ENCODE results near the gene GCNT2. TPM values are rescaled to one million over a fixed set of nuclear protein-coding genes. Genes with fewer than 3 reads are reported as not detected.

GCNT2 gene
- total and polyA plus RNA-seq, 2 of the 8 experiments (the other 6 are each of a cell fraction or from before 2014, with no cell fraction given) = 19.3 to 52.5 TPM

DNA sequence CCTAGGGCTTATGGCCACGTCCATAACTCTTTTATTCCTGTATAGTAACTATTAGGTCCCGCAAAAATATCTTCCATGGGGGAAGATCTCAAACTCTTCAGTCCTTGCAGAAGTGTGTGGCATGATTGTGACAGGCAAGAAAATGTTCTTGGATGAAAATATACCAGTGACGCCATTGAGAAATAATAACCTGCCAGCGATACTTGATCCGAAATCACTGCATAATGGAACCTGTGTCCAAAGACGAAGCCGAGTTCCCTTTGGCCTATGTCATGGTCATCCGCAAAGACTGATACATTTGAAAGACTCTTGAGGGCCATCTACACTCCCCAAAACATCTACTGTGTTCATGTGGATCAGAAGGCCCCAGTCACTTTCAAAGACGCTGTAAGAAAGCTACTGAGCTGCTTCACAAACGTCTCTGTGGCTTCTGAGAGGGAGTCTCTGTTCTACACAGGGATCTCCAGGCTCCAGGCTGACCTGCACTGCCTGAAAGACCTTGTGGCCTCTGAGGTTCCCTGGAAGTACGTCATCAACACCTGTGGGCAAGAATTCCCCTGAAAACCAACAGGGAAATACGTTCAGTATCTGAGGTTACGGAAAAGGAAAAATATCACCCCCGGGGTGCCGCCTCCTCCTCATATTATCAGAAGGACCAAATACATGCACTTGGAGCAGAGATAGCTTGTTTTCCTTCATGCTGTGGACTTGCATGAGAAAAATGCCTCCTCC lies 6.9 kb upstream of the GCNT2 start:
- Histone ChIP-seq H3K79me2 (ENCODE audit: control insufficient read depth in 1 of 2, insufficient read depth in 2 of 2, low read length in 2 of 2) (no peaks in the 10 kb centered on the region), H3K18ac (ENCODE audit: extremely low read depth, low read length) (no peak overlapping the region), H2BK5ac (ENCODE audit: low read depth, low read length) (no peak overlapping the region), H4K5ac (ENCODE audit: insufficient read length, low read depth, low read length) (no peak overlapping the region), H3K4me1 (replicated peaks in 1 of 4; ENCODE audit: control insufficient read depth in 3 of 4, insufficient read depth in 4 of 4, low read length in 3 of 4) (peaks cover 0 to 8% (median 3%) of the 10 kb centered on the region in 4 experiments; a peak in 3 of 7 replicates), H3K4me3 (ENCODE audit: extremely low read depth in 1 of 4, insufficient read depth in 2 of 4, low read depth in 3 of 4, low read length in 4 of 4) (no peak overlapping the region), H2BK12ac (ENCODE audit: low read depth, low read length) (no peak overlapping the region), H3K56ac (replicated peaks; ENCODE audit: insufficient read length, low read depth, low read length) (no peak overlapping the region), H3K9me3 (ENCODE audit: insufficient read depth in 2 of 2, low read depth in 1 of 2, low read length in 1 of 2) (no peaks in the 10 kb centered on the region), H3K4me2 (ENCODE audit: insufficient read depth in 1 of 2, low read depth in 2 of 2, low read length in 2 of 2) (no peak overlapping the region), H2BK15ac (ENCODE audit: low read length) (peak overlapping the region; percentile 62; the same call in 1 of the 2 replicates), H3K27ac (ENCODE audit: low read depth, low read length) (no peak overlapping the region), H3K79me1 (ENCODE audit: low read depth, low read length) (no peaks in the 10 kb centered on the region), H3K4ac (replicated peaks; ENCODE audit: insufficient read length, low read depth, low read length) (no peak overlapping the region), H3K27me3 (replicated peaks in 1 of 4; ENCODE audit: control insufficient read depth in 3 of 4, extremely low read depth in 1 of 4, insufficient read depth in 3 of 4, low read length in 3 of 4) (no peaks in the 10 kb centered on the region), H2BK20ac (ENCODE audit: low read length) (no peak overlapping the region; the same call in 1 of the 2 replicates), H4K8ac (ENCODE audit: extremely low read depth, insufficient read depth, low read length) (no peak overlapping the region), H2BK120ac (replicated peaks; ENCODE audit: low read depth, low read length) (no peak overlapping the region), H2AFZ (ENCODE audit: low read length) (no peak overlapping the region), H3K23ac (ENCODE audit: insufficient read length) (no peak overlapping the region), H4K91ac (replicated peaks; ENCODE audit: insufficient read length, low read length) (no peak overlapping the region), H2AK5ac (ENCODE audit: low read depth, low read length) (no peak overlapping the region), H3K36me3 (ENCODE audit: control insufficient read depth in 2 of 4, insufficient read depth in 4 of 4, low read length in 3 of 4) (no peaks in the 10 kb centered on the region), H3K23me2 (ENCODE audit: low read depth, low read length) (no peaks in the 10 kb centered on the region), H3K9ac (replicated peaks in 1 of 4; ENCODE audit: extremely low read depth in 1 of 4, low read depth in 3 of 4, low read length in 3 of 4) (no peak overlapping the region), H3K14ac (ENCODE audit: insufficient read length) (no peak overlapping the region), H4K20me1 (replicated peaks in 1 of 2; ENCODE audit: control insufficient read depth in 1 of 2, insufficient read depth in 2 of 2, low read length in 2 of 2) (no peaks in the 10 kb centered on the region)
- DNase-seq (ENCODE audit: low read depth in 1 of 2, low spot score in 2 of 2) (no peak), FAIRE-seq (no peak)
- 92% methylated on average over 15 of the region's 15 CpGs; no CpG with 5 or more reads in 1 of the 2 experiments for WGBS, 2 experiments (ENCODE audit: extremely low coverage in 1 of 2, insufficient coverage in 1 of 2, insufficient read length in 1 of 2, insufficient replicate concordance in 2 of 2, low coverage in 1 of 2, low lambda C conversion rate in 2 of 2, missing lambda C conversion rate in 1 of 2)
- TF ChIP-seq KDM4A (IDR thresholded peaks at IDR 0.05; ENCODE audit: low read depth, low read length, severe bottlenecking) = no peak
- no peak for TF ChIP-seq TAF7 (optimal IDR thresholded peaks at IDR 0.05; ENCODE audit: borderline replicate concordance, low read depth, low read length)
- no peak for TF ChIP-seq EP300 (IDR thresholded peaks at IDR 0.05; ENCODE audit: borderline replicate concordance in 1 of 2, low read depth in 2 of 2, low read length in 2 of 2)
- TF ChIP-seq NANOG (IDR thresholded peaks at IDR 0.05; ENCODE audit: insufficient read depth, low read depth, low read length, poor library complexity, severe bottlenecking) = no peak
- TF ChIP-seq SIRT6 (IDR thresholded peaks at IDR 0.05; ENCODE audit: low read length) = no peak
- TF ChIP-seq, protein P1, sequence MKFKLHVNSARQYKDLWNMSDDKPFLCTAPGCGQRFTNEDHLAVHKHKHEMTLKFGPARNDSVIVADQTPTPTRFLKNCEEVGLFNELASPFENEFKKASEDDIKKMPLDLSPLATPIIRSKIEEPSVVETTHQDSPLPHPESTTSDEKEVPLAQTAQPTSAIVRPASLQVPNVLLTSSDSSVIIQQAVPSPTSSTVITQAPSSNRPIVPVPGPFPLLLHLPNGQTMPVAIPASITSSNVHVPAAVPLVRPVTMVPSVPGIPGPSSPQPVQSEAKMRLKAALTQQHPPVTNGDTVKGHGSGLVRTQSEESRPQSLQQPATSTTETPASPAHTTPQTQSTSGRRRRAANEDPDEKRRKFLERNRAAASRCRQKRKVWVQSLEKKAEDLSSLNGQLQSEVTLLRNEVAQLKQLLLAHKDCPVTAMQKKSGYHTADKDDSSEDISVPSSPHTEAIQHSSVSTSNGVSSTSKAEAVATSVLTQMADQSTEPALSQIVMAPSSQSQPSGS (IDR thresholded peaks at IDR 0.05; ENCODE audit: low read length) = no peak
- ChIA-PET CTCF (ENCODE audit: partially characterized antibody) (interaction anchor here (1.2 kb wide), 1 partner anchor 14 kb away, joined by 3 read pairs; no protein-coding TSS in a partner anchor), POLR2A (ENCODE audit: partially characterized antibody) (interaction anchor here (0.6 to 1.4 kb wide), 5 partner anchors 8 to 213 kb away, joined by 3 to 4 read pairs (median 3); no protein-coding TSS in a partner anchor)
